ENCODE data around the gene ZP4.

DNA sequence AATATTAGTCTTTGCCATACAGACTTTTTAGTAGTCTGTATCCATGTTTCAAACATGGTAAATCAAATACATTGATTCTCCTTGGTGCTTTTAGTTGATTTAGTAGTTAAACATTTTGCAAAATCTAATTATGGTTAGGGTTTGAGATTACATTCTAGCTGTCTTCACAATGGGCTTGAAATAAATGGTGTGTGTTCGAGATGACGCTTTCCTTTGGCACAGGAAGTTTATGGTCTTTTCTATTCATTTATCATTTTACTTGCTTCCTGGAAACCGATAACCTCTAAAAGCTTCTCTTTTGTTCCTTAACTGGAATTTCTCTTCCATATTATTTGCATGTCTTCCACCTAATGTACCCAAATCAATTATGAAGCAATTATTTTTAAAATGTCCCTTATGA, 38.4 kb downstream of the ZP4 start:
- TF ChIP-seq, protein P1, sequence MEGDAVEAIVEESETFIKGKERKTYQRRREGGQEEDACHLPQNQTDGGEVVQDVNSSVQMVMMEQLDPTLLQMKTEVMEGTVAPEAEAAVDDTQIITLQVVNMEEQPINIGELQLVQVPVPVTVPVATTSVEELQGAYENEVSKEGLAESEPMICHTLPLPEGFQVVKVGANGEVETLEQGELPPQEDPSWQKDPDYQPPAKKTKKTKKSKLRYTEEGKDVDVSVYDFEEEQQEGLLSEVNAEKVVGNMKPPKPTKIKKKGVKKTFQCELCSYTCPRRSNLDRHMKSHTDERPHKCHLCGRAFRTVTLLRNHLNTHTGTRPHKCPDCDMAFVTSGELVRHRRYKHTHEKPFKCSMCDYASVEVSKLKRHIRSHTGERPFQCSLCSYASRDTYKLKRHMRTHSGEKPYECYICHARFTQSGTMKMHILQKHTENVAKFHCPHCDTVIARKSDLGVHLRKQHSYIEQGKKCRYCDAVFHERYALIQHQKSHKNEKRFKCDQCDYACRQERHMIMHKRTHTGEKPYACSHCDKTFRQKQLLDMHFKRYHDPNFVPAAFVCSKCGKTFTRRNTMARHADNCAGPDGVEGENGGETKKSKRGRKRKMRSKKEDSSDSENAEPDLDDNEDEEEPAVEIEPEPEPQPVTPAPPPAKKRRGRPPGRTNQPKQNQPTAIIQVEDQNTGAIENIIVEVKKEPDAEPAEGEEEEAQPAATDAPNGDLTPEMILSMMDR (conservative IDR thresholded peaks at IDR 0.05; ENCODE audit: low read depth in 2 of 2): no peak
- TF ChIP-seq EZH2phosphoT487 (IDR thresholded peaks at IDR 0.05; ENCODE audit: unreplicated experiment) (no peak), POLR2AphosphoS5 (IDR thresholded peaks at IDR 0.05; ENCODE audit: low read depth) (no peak), EZH2 (IDR thresholded peaks at IDR 0.05; ENCODE audit: low read depth, unreplicated experiment) (no peak), CREB1 (CRISPR knock-in tag; IDR thresholded peaks at IDR 0.05; ENCODE audit: low read depth) (no peak), JUNB (IDR thresholded peaks at IDR 0.05; ENCODE audit: unreplicated experiment) (no peak), ZNF331 (CRISPR knock-in tag; IDR thresholded peaks at IDR 0.05; ENCODE audit: low read depth) (no peak)
- TF ChIP-seq, protein P2, sequence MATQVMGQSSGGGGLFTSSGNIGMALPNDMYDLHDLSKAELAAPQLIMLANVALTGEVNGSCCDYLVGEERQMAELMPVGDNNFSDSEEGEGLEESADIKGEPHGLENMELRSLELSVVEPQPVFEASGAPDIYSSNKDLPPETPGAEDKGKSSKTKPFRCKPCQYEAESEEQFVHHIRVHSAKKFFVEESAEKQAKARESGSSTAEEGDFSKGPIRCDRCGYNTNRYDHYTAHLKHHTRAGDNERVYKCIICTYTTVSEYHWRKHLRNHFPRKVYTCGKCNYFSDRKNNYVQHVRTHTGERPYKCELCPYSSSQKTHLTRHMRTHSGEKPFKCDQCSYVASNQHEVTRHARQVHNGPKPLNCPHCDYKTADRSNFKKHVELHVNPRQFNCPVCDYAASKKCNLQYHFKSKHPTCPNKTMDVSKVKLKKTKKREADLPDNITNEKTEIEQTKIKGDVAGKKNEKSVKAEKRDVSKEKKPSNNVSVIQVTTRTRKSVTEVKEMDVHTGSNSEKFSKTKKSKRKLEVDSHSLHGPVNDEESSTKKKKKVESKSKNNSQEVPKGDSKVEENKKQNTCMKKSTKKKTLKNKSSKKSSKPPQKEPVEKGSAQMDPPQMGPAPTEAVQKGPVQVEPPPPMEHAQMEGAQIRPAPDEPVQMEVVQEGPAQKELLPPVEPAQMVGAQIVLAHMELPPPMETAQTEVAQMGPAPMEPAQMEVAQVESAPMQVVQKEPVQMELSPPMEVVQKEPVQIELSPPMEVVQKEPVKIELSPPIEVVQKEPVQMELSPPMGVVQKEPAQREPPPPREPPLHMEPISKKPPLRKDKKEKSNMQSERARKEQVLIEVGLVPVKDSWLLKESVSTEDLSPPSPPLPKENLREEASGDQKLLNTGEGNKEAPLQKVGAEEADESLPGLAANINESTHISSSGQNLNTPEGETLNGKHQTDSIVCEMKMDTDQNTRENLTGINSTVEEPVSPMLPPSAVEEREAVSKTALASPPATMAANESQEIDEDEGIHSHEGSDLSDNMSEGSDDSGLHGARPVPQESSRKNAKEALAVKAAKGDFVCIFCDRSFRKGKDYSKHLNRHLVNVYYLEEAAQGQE (IDR thresholded peaks at IDR 0.05; ENCODE audit: unreplicated experiment): no peak
- TF ChIP-seq, protein P3, sequence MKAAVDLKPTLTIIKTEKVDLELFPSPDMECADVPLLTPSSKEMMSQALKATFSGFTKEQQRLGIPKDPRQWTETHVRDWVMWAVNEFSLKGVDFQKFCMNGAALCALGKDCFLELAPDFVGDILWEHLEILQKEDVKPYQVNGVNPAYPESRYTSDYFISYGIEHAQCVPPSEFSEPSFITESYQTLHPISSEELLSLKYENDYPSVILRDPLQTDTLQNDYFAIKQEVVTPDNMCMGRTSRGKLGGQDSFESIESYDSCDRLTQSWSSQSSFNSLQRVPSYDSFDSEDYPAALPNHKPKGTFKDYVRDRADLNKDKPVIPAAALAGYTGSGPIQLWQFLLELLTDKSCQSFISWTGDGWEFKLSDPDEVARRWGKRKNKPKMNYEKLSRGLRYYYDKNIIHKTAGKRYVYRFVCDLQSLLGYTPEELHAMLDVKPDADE (IDR thresholded peaks at IDR 0.05): no peak

Measured in GM23338 (cell line).